Body of pancreas (tissue), 4 donors: ENCODE data around the gene NFIA. TPM values are rescaled to one million over a fixed set of nuclear protein-coding genes. Genes with fewer than 3 reads are reported as not detected.

ENCODE experiments used
- ATAC-seq: fragments of 150-250 bp; one replicate; pipeline ENCODE4 v1.9.1; 2016
- DNase-seq, 4 donors: peaks; one replicate each; pipeline ENCODE4 v3.0.0-alpha.2; 2019
- H3K27ac ChIP-seq, 4 donors: fragments of 200-600 bp; sonication (generic); 1 replicate in 3 of 4; 2 replicates in 1 of 4; pipeline versions ENCODE4 v1.5.1 to v1.6.1; 2016 to 2019; ENCODE audit warnings: mild to moderate bottlenecking in 1 of 4, mixed read lengths in 1 of 4, moderate library complexity in 1 of 4
- H3K27me3 ChIP-seq, 2 donors: fragments of 200-600 bp; sonication (generic); one replicate each; pipeline ENCODE4 v1.6.0; 2016; ENCODE audit warnings: mild to moderate bottlenecking in 1 of 2
- H3K36me3 ChIP-seq, 2 donors: fragments of 200-600 bp; sonication (generic); replicated peaks in 1 of 2; 2 replicates each; pipeline ENCODE4 v1.5.1; 2016; ENCODE audit warnings: low read depth in 2 of 2; ENCODE audit not compliant: insufficient read depth in 1 of 2
- H3K4me1 ChIP-seq: fragments of 200-600 bp; sonication (generic); one replicate; pipeline ENCODE4 v1.6.0; 2016
- H3K4me3 ChIP-seq, 2 donors: fragments of 200-600 bp; sonication (generic); 1 replicate in 1 of 2; 2 replicates in 1 of 2; pipeline ENCODE4 v1.5.1; 2016 to 2019
- H3K9me3 ChIP-seq, 3 donors: fragments of 200-600 bp; sonication (generic); 1 replicate in 2 of 3; 2 replicates in 1 of 3; pipeline ENCODE4 v1.5.1; 2016
- CTCF ChIP-seq, 7 experiments: fragments of 450-650 bp in 4 of 7; fragments of 200-600 bp in 3 of 7; sonication (generic) in 3 of 7; IDR thresholded peaks; one replicate each; pipeline ENCODE4 v1.5.1; 2016 to 2019; ENCODE audit warnings: antibody characterized with exemption in 7 of 7
- POLR2A ChIP-seq, 3 donors: fragments of 450-650 bp; IDR thresholded peaks; one replicate each; pipeline ENCODE4 v1.6.1; 2016; ENCODE audit warnings: antibody characterized with exemption in 3 of 3, mild to moderate bottlenecking in 2 of 3
- WGBS, 2 donors: methylation state at CpG; one replicate each; pipeline ENCODE4 v1.1.5; 2017; 5-methylcytosine and 5-hydroxymethylcytosine counted together
- intact Hi-C: fragments of 100-400 bp; cut with DNase I; formaldehyde crosslinking; loops from one replicate; pipeline ENCODE4 v1.15.1; 2023
- total RNA-seq, 2 donors: library from RNA; depleted of rRNA; stranded (reverse); fragments of >200 nt; gene quantifications; one replicate each; pipeline ENCODE4 v1.1.0, GENCODE V29; 2016

NFIA gene
- total RNA-seq, 2 donors from 2014 or later: 21.5 to 32.3 TPM

DNA sequence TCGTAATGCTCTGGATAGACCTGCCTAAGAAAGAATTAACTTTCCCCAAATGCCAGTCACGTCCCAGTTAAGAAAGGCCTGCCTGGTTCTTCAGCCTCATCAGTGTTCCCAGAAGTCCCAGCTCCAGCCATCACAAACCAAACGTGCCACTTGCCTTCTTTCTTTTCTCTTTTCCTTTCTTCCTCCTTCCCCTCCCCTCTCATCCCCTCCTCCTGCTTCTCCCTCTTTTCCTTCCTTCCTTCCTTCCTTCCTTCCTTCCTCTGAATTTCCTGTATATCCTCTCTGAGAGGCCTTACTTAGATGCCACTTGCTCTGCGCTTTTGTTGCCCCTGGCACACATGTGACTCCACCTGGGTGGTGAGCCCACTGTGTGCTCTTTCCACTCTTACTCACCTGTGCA lies 228.2 kb downstream of the NFIA start:
- intact Hi-C loops: no loop called here
- no peak overlapping the region for H3K4me3 ChIP-seq

GRCh38 chr1:61313906-61314422 lies 231.6 kb downstream of the NFIA start:
- WGBS, 2 donors: 54 to 55% methylated on average over 2 of the region's 2 CpGs
- Histone ChIP-seq H3K27me3 (no peaks in the 10 kb centered on the region), H3K9me3 (no peaks in the 10 kb centered on the region), H3K4me3 (no peak overlapping the region), H3K36me3 (no peaks in the 10 kb centered on the region), H3K27ac (no peak overlapping the region), H3K4me1 (peaks cover 18% of the 10 kb centered on the region)
- no peak for ATAC-seq
- intact Hi-C loops: no loop called here
- TF ChIP-seq POLR2A (IDR thresholded peaks at IDR 0.05) (no peak), CTCF (IDR thresholded peaks at IDR 0.05) (no peak)
- DNase-seq: no peak

More for the DNA sequence above, 228.2 kb downstream of the NFIA start:
- Histone ChIP-seq H3K9me3 (no peaks in the 10 kb centered on the region), H3K4me1 (no peaks in the 10 kb centered on the region), H3K27me3 (no peaks in the 10 kb centered on the region), H3K36me3 (no peaks in the 10 kb centered on the region), H3K27ac (no peak overlapping the region)
- TF ChIP-seq POLR2A (IDR thresholded peaks at IDR 0.05): no peak
- no peak for TF ChIP-seq CTCF (IDR thresholded peaks at IDR 0.05)
- ATAC-seq (no peak), DNase-seq (no peak)
- 87 to 97% methylated on average over 4 of the region's 4 CpGs for WGBS, 2 donors

DNA sequence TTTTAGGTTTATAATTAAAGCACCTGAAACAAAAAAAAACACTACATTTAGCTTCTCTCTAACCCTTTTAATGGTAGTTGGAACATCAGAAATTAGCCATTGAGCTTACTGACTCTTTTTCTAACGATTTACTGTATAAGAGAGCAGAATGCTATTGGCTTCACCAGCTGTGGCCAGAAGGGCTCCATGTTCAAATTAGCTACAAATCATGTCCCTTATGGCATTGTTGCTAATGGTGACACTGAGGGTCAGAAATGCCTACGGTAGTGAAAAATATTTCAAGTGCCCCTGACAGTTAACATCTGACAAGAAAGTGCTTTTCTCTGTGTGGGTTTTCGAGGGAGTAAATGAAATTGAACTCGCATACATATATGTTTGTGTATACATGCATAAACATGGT lies 232.7 kb downstream of the NFIA start:
- Histone ChIP-seq H3K4me3 (no peak overlapping the region), H3K9me3 (no peaks in the 10 kb centered on the region), H3K4me1 (peaks cover 28% of the 10 kb centered on the region), H3K27me3 (no peaks in the 10 kb centered on the region), H3K36me3 (no peaks in the 10 kb centered on the region), H3K27ac (no peak overlapping the region)
- ATAC-seq (no peak), DNase-seq (no peak)
- WGBS, 2 donors: 88 to 90% methylated on average over 4 of the region's 4 CpGs
- intact Hi-C loops: no loop called here
- TF ChIP-seq CTCF (IDR thresholded peaks at IDR 0.05): no peak
- TF ChIP-seq POLR2A (IDR thresholded peaks at IDR 0.05): no peak

DNA sequence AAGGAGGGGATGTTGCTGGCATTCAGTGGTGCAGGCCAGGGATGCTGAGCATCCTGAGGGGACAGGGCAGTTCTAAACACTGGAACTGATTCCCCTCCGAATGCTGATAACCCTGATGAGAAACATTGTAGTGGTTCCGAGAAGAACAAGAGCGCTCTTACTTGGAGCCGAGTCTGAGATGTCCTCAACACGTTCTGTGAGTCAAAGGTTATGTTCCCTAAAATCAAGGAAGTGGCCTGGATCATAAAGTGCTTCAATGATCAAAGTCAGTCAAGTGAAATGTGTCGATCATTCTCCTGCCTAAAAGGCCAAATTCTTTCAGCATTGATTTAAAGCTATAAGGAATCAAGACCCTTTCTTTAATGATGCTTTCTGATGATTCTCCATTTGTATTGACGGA lies 234.1 kb downstream of the NFIA start:
- Histone ChIP-seq H3K4me1 (peaks cover 31% of the 10 kb centered on the region), H3K27me3 (no peaks in the 10 kb centered on the region), H3K36me3 (no peaks in the 10 kb centered on the region), H3K9me3 (no peaks in the 10 kb centered on the region), H3K27ac (no peak overlapping the region), H3K4me3 (no peak overlapping the region)
- 91 to 94% methylated on average over 7 of the region's 7 CpGs for WGBS, 2 donors
- DNase-seq (no peak), ATAC-seq (no peak)
- TF ChIP-seq POLR2A (IDR thresholded peaks at IDR 0.05): no peak
- TF ChIP-seq CTCF (IDR thresholded peaks at IDR 0.05): no peak
- intact Hi-C loops: no loop called here
